Activated T-helper 2 cell treated with anti-CD3 and anti-CD28 coated beads, Interferon-gamma antibody, Interleukin-2, Interleukin-4, amounts not matched to agents 10 μg/mL and 5 μg/mL and 100 μg/mL, durations not matched to agents 14 hours and 24 hours and 36 hours (primary cell): Measurements from ENCODE around the gene SLFN13. TPM values are rescaled to one million over a fixed set of nuclear protein-coding genes. Genes with fewer than 3 reads are reported as not detected.
"Not testable (repeated sequence)": the region's sequence is repeated elsewhere in the genome, so short reads cannot be mapped to it uniquely, and the experiment has no call there.

Experiments
- DNase-seq: peaks from one replicate; pipeline ENCODE4 v3.0.0; 2021; ENCODE audit warnings: low spot score
- H3K27ac Mint-ChIP-seq: one replicate; pipeline ENCODE4 v1.8.0; 2021; ENCODE audit warnings: mixed read lengths
- H3K27me3 Mint-ChIP-seq: one replicate; pipeline ENCODE4 v1.8.0; 2021; ENCODE audit warnings: low read depth, mixed read lengths
- H3K36me3 Mint-ChIP-seq: one replicate; pipeline ENCODE4 v1.8.0; 2021; ENCODE audit warnings: low read depth, mixed read lengths
- H3K4me1 Mint-ChIP-seq: one replicate; pipeline ENCODE4 v1.8.0; 2021; ENCODE audit warnings: low read depth, mixed read lengths
- H3K4me3 Mint-ChIP-seq: one replicate; pipeline ENCODE4 v1.8.0; 2021; ENCODE audit warnings: low read depth, mild to moderate bottlenecking, moderate library complexity, mixed read lengths
- H3K9me3 Mint-ChIP-seq: one replicate; pipeline ENCODE4 v1.8.0; 2021; ENCODE audit warnings: mixed read lengths
- intact Hi-C: fragments of 100-400 bp; cut with micrococcal nuclease; formaldehyde crosslinking; loops from one replicate; pipeline ENCODE4 v1.15.1; 2023
- total RNA-seq: library from RNA; stranded (reverse); gene quantifications from 2 replicates; pipeline ENCODE4 v1.2.3, GENCODE V29; 2022

The SLFN13 gene
- total RNA-seq, 1 donor from 2014 or later: 41.9 TPM

DNA sequence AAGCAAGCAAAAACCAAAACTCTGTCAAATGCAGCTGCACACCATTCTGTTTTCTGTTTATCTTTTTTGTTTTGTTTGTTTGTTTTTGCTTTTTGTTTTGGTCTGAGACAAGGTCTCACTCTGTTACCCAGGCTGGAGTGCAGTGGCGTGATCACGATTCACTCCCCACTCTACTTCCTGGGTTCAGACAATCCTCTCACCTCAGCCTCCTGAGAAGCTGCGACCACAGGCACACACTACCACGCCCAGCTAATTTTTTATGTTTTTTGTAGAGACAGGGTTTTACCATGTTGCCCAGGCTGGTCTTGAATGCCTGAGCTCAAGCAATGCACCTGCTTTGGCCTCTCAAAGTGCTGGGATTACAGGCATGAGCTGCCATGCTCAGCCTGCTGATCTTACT lies 19.3 kb upstream of the SLFN13 start:
- intact Hi-C loops: no loop called here
- H3K9me3 Mint-ChIP-seq: peaks cover 12% of the 10 kb centered on the region
- H3K36me3 Mint-ChIP-seq: peaks cover 86% of the 10 kb centered on the region
- H3K4me3 Mint-ChIP-seq: no peak overlapping the region
- peak overlapping the region; percentile 25 for H3K27ac Mint-ChIP-seq
- no peaks in the 10 kb centered on the region for H3K27me3 Mint-ChIP-seq
- H3K4me1 Mint-ChIP-seq: peaks cover 25% of the 10 kb centered on the region
- no peak for DNase-seq

- Mint-ChIP-seq H3K27ac (peak overlapping the region; percentile 81), H3K27me3 (no peaks in the 10 kb centered on the region), H3K9me3 (peaks cover 9% of the 10 kb centered on the region), H3K4me3 (no peak overlapping the region), H3K36me3 (peaks cover 78% of the 10 kb centered on the region), H3K4me1 (peaks cover 8% of the 10 kb centered on the region)
- peak; percentile 26 for DNase-seq
- intact Hi-C loops: no loop called here
These were observed 11.8 kb upstream of the SLFN13 start for GRCh38 chr17:35460354-35460851.

- H3K4me1 Mint-ChIP-seq, H3K27me3 Mint-ChIP-seq, H3K4me3 Mint-ChIP-seq, H3K9me3 Mint-ChIP-seq, H3K27ac Mint-ChIP-seq, intact Hi-C loops, DNase-seq: not testable (repeated sequence)
- peaks cover 48% of the 10 kb centered on the region for H3K36me3 Mint-ChIP-seq
These were observed 5.5 kb upstream of the SLFN13 start for GRCh38 chr17:35454035-35454434.

- H3K36me3 Mint-ChIP-seq: peaks cover 45% of the 10 kb centered on the region
- no peak for DNase-seq
- H3K27ac Mint-ChIP-seq: no peak overlapping the region
- H3K4me1 Mint-ChIP-seq: peaks cover 4% of the 10 kb centered on the region
- intact Hi-C loops: no loop called here
- no peaks in the 10 kb centered on the region for H3K9me3 Mint-ChIP-seq
- H3K27me3 Mint-ChIP-seq: no peaks in the 10 kb centered on the region
- no peak overlapping the region for H3K4me3 Mint-ChIP-seq
These were observed 4.6 kb upstream of the SLFN13 start for GRCh38 chr17:35453171-35453570.

- H3K4me3 Mint-ChIP-seq: no peak overlapping the region
These were observed 885 bp upstream of the SLFN13 start for GRCh38 chr17:35449371-35449931.

GRCh38 chr17:35448899-35449227 lies 297 bp upstream of the SLFN13 start:
- Mint-ChIP-seq H3K27ac (peak overlapping the region; percentile 79), H3K4me3 (peak overlapping the region; percentile 65), H3K27me3 (no peaks in the 10 kb centered on the region), H3K4me1 (peaks cover 16% of the 10 kb centered on the region), H3K36me3 (peaks cover 60% of the 10 kb centered on the region), H3K9me3 (no peaks in the 10 kb centered on the region)
- DNase-seq: no peak
- intact Hi-C loops: loop anchor here (1.0 to 10.0 kb wide), 8 partner anchors 16 to 237 kb away; partner anchors contain the start of genes AP2B1, SLFN11, SLFN12 and SLFN5

More at GRCh38 chr17:35449371-35449931, 885 bp upstream of the SLFN13 start:
- H3K27me3 Mint-ChIP-seq: no peaks in the 10 kb centered on the region
- no peaks in the 10 kb centered on the region for H3K9me3 Mint-ChIP-seq
- no peak for DNase-seq
- H3K36me3 Mint-ChIP-seq: peaks cover 55% of the 10 kb centered on the region
- intact Hi-C loops: loop anchor here (2.0 to 10.0 kb wide), 6 partner anchors 17 to 237 kb away; partner anchors contain the start of genes AP2B1, SLFN12 and SLFN5
- peaks cover 15% of the 10 kb centered on the region for H3K4me1 Mint-ChIP-seq
- H3K27ac Mint-ChIP-seq: peak overlapping the region; percentile 38

DNA sequence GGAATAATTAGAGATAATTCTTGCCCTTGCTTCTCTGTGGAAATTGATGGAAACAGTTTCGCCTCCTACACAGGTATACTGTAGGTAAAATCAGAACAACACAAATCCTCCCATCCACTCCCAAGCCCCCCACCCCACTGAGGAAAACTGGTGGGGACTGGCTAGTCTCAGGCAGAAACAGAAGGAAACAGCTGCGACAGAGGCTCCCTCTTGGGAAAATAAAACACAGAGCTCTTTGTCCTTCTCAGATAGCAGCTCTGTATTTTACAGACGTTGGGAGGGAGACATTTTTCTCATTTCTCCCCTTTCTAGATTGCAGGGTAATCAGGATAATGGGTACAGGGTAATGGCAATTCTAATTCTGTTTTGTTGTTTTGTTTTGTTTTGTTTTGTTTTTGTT lies 1.1 kb downstream of the SLFN13 start:
- Mint-ChIP-seq H3K9me3 (no peaks in the 10 kb centered on the region), H3K36me3 (peaks cover 66% of the 10 kb centered on the region), H3K27ac (peak overlapping the region; percentile 49), H3K27me3 (no peaks in the 10 kb centered on the region), H3K4me3 (peak overlapping the region; percentile 38), H3K4me1 (peaks cover 16% of the 10 kb centered on the region)
- intact Hi-C loops: loop anchor here (5.0 to 10.0 kb wide), 4 partner anchors 135 to 235 kb away; partner anchors contain the start of genes AP2B1 and SLFN5
- no peak for DNase-seq

DNA sequence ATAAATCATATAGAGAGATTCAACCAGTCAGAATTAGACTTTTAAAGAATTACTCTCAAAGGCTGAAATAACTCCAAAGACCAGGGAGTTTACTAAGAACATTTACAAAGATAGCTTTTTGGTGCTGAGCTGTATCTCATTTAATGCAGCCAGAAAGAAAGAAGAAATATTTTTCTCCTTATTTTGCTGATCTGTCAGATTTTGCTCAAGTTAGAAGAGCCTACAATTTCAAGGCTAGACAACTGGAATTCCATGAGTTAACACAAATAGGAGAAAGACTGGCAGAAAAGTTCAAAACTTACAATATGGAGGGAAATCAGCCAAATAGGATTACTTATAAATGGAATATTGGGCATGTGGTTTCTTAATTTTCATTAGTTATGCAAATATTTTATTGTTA lies 10.1 kb downstream of the SLFN13 start:
- Mint-ChIP-seq H3K36me3 (peaks cover 34% of the 10 kb centered on the region), H3K27me3 (no peaks in the 10 kb centered on the region), H3K4me3 (no peak overlapping the region), H3K4me1 (peaks cover 12% of the 10 kb centered on the region), H3K27ac (no peak overlapping the region), H3K9me3 (no peaks in the 10 kb centered on the region)
- DNase-seq: no peak
- intact Hi-C loops: no loop called here

GRCh38 chr17:35433075-35433894 lies 15.3 kb downstream of the SLFN13 start:
- no peaks in the 10 kb centered on the region for H3K9me3 Mint-ChIP-seq
- peak overlapping the region; percentile 90 for H3K4me3 Mint-ChIP-seq
- intact Hi-C loops: loop anchor here (2.0 to 5.0 kb wide), 5 partner anchors 16 to 120 kb away; partner anchors contain the start of genes SLFN11, SLFN12L and SLFN13
- H3K36me3 Mint-ChIP-seq: peaks cover 30% of the 10 kb centered on the region
- DNase-seq: peak; percentile 48
- peak overlapping the region; percentile 94 for H3K27ac Mint-ChIP-seq
- no peaks in the 10 kb centered on the region for H3K27me3 Mint-ChIP-seq
- peaks cover 44% of the 10 kb centered on the region for H3K4me1 Mint-ChIP-seq

GRCh38 chr17:35432176-35433074 lies 16.1 kb downstream of the SLFN13 start, which contains the start of gene SLFN12:
Gene SLFN12 (minus strand): TSS chr17:35432500. CDS start chr17:35423028, 9,472 bp downstream.
- Mint-ChIP-seq H3K36me3 (peaks cover 30% of the 10 kb centered on the region), H3K9me3 (no peaks in the 10 kb centered on the region), H3K27me3 (no peaks in the 10 kb centered on the region), H3K4me1 (peaks cover 51% of the 10 kb centered on the region), H3K27ac (peak within 1 kb of the TSS; percentile 94), H3K4me3 (peak within 1 kb of the TSS; percentile 90)
- intact Hi-C loops: loop anchor here (2.0 to 5.0 kb wide), 5 partner anchors 16 to 120 kb away; partner anchors contain the start of genes SLFN11, SLFN12L and SLFN13
- DNase-seq: peak; percentile 34

DNA sequence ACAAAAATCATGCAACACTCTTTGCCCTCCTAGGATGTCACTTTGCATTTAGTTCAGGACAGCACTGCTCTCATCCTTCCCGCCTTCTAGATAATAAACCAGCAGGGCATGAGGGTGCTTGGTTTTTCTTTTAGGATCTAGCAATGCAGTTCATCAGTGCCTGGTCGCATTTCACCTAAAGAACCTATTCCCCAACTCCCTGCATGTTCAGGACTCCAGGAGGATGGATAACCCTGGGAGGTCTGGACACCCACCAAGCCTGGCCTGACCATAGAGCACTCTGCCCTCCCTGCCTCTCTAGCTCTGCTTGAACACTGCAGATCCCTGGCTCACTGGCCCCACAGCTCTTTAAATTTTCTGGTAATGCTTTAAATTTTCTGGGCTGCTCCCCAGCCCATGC lies 18.9 kb downstream of the SLFN13 start:
- Mint-ChIP-seq H3K36me3 (peaks cover 45% of the 10 kb centered on the region), H3K4me3 (no peak overlapping the region), H3K27ac (no peak overlapping the region), H3K27me3 (no peaks in the 10 kb centered on the region), H3K4me1 (peaks cover 48% of the 10 kb centered on the region), H3K9me3 (no peaks in the 10 kb centered on the region)
- intact Hi-C loops: loop anchor here (5.0 kb wide), 1 partner anchor 58 kb away; no protein-coding TSS in a partner anchor
- DNase-seq: no peak

DNA sequence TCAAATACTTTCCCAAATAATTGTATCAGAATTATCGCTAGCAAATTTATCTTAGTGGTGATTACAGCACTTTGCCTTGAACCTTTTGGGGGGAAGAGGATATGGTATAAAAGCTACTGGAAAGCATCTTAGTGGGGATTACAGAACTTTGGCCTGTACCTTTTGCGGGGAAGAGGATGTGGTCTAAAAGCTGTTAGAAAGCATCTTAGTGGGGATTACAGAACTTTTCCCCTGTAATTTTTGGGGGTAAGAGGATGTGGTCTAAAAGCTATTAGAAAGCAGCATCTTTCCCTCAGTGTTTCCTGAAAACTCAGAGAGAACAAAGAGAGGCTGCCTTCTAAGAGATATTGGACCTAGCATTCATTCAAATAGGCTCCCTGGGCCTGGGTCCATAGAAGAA lies 20.3 kb downstream of the SLFN13 start:
- Mint-ChIP-seq H3K27ac (peak overlapping the region; percentile 20), H3K36me3 (peaks cover 45% of the 10 kb centered on the region), H3K9me3 (no peaks in the 10 kb centered on the region), H3K4me1 (peaks cover 39% of the 10 kb centered on the region), H3K27me3 (no peaks in the 10 kb centered on the region), H3K4me3 (no peak overlapping the region)
- intact Hi-C loops: no loop called here
- no peak for DNase-seq
